ENCODE results near the gene SRRM2.

DNA sequence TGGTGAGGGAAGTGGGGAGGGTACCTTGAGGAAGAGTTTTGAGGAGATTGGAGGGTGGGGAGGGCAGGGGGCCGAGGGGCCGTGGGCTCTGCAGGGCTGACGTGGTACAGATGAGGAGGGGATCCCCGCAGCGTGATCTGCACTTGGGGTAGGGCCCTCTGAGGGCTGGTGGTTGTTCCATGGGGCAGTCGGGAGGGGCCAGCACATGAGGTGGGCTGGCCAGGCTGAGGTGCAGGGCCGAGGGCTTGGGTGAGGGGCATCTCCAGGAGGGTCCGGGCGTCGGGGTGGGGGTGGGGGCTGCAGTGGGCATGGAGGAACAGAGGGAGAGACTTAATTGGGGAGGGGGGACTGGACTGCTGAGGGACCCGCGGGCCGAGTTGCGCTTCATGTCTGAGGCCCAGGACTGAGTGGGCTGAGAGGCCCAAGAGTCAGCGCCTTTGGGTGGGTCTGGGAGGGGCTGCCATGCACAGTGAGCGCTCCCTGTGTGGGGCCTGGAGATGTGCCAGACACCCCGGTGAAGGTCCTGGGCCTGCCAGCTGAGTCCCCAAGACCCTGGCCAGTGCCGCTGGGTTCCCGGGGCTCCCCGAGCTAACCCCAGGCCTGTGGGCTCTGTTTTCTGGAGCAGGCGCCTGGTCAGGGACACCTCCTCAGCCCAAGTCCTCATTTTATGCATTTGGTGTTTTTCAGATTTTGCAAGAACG is 45.7 kb upstream of the SRRM2 start:
- TF ChIP-seq NEUROD1 (IDR thresholded peaks at IDR 0.05; ENCODE audit: borderline replicate concordance, low read depth, low read length, partially characterized antibody) = no peak
- no peak for TF ChIP-seq ZBTB49 (CRISPR knock-in tag; IDR thresholded peaks at IDR 0.05; ENCODE audit: borderline replicate concordance)
- TF ChIP-seq RAD21 (CRISPR knock-in tag; conservative IDR thresholded peaks at IDR 0.05 in 1 of 2, IDR thresholded peaks at IDR 0.05 in 1 of 2) = no peak
- TF ChIP-seq ZNF57 (CRISPR knock-in tag; IDR thresholded peaks at IDR 0.05) = no peak
- TF ChIP-seq, protein P1, sequence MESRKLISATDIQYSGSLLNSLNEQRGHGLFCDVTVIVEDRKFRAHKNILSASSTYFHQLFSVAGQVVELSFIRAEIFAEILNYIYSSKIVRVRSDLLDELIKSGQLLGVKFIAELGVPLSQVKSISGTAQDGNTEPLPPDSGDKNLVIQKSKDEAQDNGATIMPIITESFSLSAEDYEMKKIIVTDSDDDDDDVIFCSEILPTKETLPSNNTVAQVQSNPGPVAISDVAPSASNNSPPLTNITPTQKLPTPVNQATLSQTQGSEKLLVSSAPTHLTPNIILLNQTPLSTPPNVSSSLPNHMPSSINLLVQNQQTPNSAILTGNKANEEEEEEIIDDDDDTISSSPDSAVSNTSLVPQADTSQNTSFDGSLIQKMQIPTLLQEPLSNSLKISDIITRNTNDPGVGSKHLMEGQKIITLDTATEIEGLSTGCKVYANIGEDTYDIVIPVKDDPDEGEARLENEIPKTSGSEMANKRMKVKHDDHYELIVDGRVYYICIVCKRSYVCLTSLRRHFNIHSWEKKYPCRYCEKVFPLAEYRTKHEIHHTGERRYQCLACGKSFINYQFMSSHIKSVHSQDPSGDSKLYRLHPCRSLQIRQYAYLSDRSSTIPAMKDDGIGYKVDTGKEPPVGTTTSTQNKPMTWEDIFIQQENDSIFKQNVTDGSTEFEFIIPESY (CRISPR knock-in tag; IDR thresholded peaks at IDR 0.05) = no peak
- TF ChIP-seq ELK1 (CRISPR knock-in tag; IDR thresholded peaks at IDR 0.05) = no peak
- TF ChIP-seq CTCF (IDR thresholded peaks at IDR 0.05 in 2 of 3, conservative IDR thresholded peaks at IDR 0.05 in 1 of 3; ENCODE audit: insufficient read depth in 2 of 3, low read depth in 1 of 3, low read length in 3 of 3) = no peak
- no peak for TF ChIP-seq RFX5 (IDR thresholded peaks at IDR 0.05; ENCODE audit: low read depth, low read length)
- no peak for TF ChIP-seq EP300 (IDR thresholded peaks at IDR 0.05; ENCODE audit: low read length)
- TF ChIP-seq ZNF444 (CRISPR knock-in tag; IDR thresholded peaks at IDR 0.05) = no peak
- no peak for TF ChIP-seq POLR2AphosphoS2 (IDR thresholded peaks at IDR 0.05; ENCODE audit: low read length)
- TF ChIP-seq RCOR1 (IDR thresholded peaks at IDR 0.05; ENCODE audit: borderline replicate concordance in 1 of 2, low read depth in 2 of 2, low read length in 2 of 2) = no peak
